ENCODE measurements around the gene UBE2D4. TPM values are rescaled to one million over a fixed set of nuclear protein-coding genes. Genes with fewer than 3 reads are reported as not detected.

The UBE2D4 gene
- total RNA-seq, 2 experiments from 2014 or later: 7.8 to 8.0 TPM

DNA sequence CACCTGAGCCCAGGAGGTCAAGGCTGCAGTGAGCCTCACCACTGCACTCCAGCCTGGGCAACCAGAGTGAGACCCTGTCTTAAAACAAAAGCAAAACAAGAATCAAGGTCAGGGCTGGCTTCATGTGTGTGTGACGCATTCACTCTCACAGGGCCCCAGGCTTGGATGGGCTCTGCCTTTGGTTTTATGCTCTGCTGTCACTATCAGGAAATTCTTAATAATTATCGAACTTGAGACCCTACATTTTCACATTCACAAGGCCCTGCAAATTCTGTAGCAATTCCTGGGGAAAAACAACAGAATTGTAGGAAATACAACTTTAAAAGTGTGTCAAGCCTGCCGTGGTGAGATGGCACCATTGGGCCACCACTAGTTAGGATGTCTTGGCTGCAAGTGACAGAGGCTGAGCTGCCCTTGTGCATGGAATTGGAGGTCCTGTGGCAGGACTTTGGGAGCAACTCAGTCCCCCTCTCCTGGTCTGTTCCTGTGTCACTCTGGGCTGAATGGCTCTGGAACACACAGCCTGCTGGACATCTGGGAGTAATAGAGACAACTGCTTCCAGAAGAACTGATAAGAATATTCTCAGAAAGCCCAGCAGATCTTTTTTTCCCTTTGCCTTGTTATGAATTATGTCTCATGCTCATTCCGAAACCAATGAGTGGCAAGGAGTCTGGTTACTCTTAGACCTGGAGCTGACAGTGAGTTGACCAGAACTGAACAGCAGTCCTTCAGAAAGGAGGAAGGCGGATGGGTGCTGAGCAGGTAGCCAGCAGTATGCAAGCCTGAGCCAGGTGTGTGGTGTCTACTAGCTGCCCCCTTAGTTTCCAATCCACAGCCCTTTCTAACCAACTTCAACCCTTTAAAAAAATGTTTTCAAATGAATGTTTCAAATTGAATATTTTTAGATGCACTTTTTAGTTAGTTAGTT is 3.6 kb downstream of the UBE2D4 start:
- Mint-ChIP-seq H3K27ac (no peak overlapping the region), H3K4me1 (peaks cover 31% of the 10 kb centered on the region), H3K4me3 (no peak overlapping the region), H3K27me3 (no peaks in the 10 kb centered on the region), H3K9me3 (no peaks in the 10 kb centered on the region), H3K36me3 (ENCODE audit: low read depth) (peaks cover 3% of the 10 kb centered on the region)
- CTCF ChIA-PET: interaction anchor here (0.5 to 1.2 kb wide), 4 partner anchors 12 to 968 kb away, joined by 3 read pairs; no protein-coding TSS in a partner anchor
- POLR2A ChIA-PET: no interaction called here
- no peak for DNase-seq

DNA sequence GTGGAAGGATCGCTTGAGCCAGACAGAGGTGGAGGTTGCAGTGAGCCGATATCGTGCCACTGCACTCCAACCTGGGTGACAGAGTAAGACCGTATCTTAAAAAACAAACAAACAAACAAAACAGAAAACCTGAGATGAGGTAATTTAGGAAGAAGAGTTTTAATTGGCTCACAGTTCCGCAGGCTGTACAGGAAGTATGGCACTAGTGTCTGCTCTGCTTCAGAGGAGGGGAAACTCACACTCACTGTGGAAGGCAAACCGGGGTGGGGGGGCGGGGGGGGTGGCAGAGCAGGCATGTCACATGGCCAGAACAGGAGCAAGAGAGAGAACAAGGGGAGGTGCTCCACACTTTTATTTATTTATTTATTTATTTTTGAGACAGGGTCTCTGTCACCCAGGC is 5.1 kb downstream of the UBE2D4 start:
- peak; percentile 18 for DNase-seq
- no peak overlapping the region for H3K4me3 Mint-ChIP-seq
- H3K27me3 Mint-ChIP-seq: no peaks in the 10 kb centered on the region
- H3K27ac Mint-ChIP-seq: peak overlapping the region; percentile 72
- POLR2A ChIA-PET: no interaction called here
- H3K4me1 Mint-ChIP-seq: peaks cover 21% of the 10 kb centered on the region
- no peaks in the 10 kb centered on the region for H3K9me3 Mint-ChIP-seq
- peaks cover 3% of the 10 kb centered on the region for H3K36me3 Mint-ChIP-seq (ENCODE audit: low read depth)
- CTCF ChIA-PET: interaction anchor here (0.7 kb wide), 1 partner anchor 17 kb away, joined by 3 read pairs; no protein-coding TSS in a partner anchor

DNA sequence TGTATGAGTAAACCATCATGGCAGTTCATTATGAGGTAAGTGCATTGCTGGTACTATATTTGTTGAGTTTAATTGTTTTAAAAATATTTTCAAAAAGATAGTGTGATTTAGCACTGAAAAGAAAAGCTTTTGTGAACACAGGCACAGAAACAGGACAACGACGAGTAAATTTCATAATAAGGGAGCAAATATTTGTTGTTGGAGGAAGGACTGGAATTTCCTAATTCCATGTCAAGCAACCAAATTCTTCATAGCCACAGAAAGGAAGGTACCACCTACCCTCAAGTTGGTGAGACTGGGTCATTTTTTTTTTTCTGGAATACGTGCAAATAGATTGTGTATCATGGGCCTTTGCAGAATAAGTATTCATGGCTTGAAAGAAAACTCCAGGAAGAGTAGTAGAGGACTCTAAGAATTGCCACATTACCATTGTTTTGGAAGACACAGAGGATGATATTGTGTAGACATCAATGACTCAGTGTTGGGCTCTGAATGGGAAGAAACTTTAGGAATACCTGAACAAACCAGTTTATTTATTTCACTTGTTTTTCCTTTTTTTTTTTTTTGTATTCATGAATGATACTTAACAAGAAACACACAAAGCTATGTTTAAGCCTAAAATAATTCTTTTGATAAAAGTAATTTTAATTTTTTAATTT is 7.8 kb downstream of the UBE2D4 start:
- H3K27me3 Mint-ChIP-seq: no peaks in the 10 kb centered on the region
- no peak overlapping the region for H3K27ac Mint-ChIP-seq
- no peaks in the 10 kb centered on the region for H3K36me3 Mint-ChIP-seq (ENCODE audit: low read depth)
- ChIA-PET POLR2A (no interaction called here), CTCF (interaction anchor here (0.7 to 1.3 kb wide), 3 partner anchors 13 to 298 kb away, joined by 3 to 4 read pairs (median 3); no protein-coding TSS in a partner anchor)
- no peak for DNase-seq
- no peaks in the 10 kb centered on the region for H3K9me3 Mint-ChIP-seq
- H3K4me3 Mint-ChIP-seq: no peak overlapping the region
- peaks cover 4% of the 10 kb centered on the region for H3K4me1 Mint-ChIP-seq

DNA sequence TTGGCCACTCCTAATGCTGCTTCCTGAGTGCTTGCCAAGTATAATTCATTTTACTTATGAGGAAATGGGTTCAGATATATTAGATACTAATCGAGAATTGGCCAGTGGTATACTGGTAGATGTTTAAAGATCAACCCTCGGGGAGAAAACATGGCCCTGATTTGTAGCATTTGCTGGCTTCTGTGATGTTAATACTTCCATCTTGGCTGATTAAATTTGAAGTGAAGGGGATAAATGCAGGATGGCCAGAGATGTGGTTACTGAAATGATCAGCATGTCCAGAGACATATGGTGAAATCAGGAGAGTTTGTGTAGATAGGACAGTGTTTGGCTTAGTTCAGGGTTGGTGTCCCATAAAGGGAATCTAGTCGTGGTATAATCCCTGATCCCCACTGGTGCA is 11.2 kb downstream of the UBE2D4 start:
- no peak overlapping the region for H3K27ac Mint-ChIP-seq
- ChIA-PET POLR2A (no interaction called here), CTCF (interaction anchor here (0.9 kb wide), 1 partner anchor 1065 kb away, joined by 3 read pairs; no protein-coding TSS in a partner anchor)
- no peaks in the 10 kb centered on the region for H3K9me3 Mint-ChIP-seq
- no peaks in the 10 kb centered on the region for H3K27me3 Mint-ChIP-seq
- H3K4me3 Mint-ChIP-seq: no peak overlapping the region
- no peaks in the 10 kb centered on the region for H3K36me3 Mint-ChIP-seq (ENCODE audit: low read depth)
- no peak for DNase-seq
- no peaks in the 10 kb centered on the region for H3K4me1 Mint-ChIP-seq

DNA sequence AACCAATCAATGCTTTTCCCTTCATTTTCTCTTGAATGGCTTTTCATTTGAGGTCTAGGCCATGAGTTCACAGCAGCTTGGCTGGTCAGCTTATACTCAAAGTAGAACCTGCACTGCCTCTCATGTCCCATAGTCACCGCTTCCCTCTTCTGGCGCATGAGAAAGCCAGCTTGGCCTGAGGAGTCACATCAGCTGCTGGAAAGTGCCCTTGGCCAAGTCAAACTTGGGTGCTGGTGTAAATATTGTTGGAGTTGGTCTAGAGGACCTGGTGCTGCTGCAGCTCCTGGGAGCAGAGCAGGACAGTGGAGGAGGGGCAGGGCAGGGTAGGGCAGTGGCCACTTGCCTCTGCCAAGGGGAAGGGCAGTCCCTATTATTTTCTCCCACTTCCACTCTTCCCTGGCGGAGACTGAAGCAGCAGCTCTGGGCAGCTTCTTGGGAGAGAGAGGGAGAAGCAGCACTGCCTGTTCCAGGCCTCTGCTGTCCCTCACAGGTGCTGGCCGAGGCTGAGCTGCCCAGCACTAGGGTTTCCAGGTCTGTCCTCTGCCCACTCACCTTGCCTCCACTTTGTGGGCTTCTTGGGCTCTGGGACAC is 12.8 kb downstream of the UBE2D4 start:
- DNase-seq: no peak
- Mint-ChIP-seq H3K4me1 (no peaks in the 10 kb centered on the region), H3K27me3 (no peaks in the 10 kb centered on the region), H3K9me3 (no peaks in the 10 kb centered on the region), H3K27ac (no peak overlapping the region), H3K36me3 (ENCODE audit: low read depth) (no peaks in the 10 kb centered on the region), H3K4me3 (no peak overlapping the region)
- ChIA-PET CTCF (interaction anchor here (0.5 to 1.0 kb wide), 2 partner anchors 35 to 208 kb away, joined by 3 read pairs; no protein-coding TSS in a partner anchor), POLR2A (no interaction called here)

DNA sequence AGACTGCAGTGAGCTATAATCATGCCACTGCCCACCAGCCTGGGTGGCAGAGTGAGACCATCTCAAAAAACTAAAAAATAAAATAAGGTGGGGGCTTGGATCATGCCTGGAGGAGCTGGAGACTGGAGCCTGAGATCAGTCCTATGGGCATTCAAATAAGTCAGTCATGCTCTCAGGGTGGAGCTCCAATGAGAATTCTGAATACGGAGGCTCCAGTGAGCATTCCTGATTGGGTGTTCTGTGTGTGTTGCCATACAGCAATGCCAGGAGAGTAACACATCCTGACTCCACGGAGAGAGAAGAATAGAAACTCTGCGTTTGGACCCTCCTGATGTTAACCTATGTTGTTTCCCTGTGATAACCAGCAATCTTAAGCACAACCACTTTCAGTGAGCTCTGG is 16.0 kb downstream of the UBE2D4 start:
- H3K27ac Mint-ChIP-seq: no peak overlapping the region
- no peak for DNase-seq
- POLR2A ChIA-PET: no interaction called here
- H3K27me3 Mint-ChIP-seq: no peaks in the 10 kb centered on the region
- no peak overlapping the region for H3K4me3 Mint-ChIP-seq
- peaks cover 1% of the 10 kb centered on the region for H3K36me3 Mint-ChIP-seq (ENCODE audit: low read depth)
- H3K4me1 Mint-ChIP-seq: no peaks in the 10 kb centered on the region
- no peaks in the 10 kb centered on the region for H3K9me3 Mint-ChIP-seq
- CTCF ChIA-PET: no interaction called here

DNA sequence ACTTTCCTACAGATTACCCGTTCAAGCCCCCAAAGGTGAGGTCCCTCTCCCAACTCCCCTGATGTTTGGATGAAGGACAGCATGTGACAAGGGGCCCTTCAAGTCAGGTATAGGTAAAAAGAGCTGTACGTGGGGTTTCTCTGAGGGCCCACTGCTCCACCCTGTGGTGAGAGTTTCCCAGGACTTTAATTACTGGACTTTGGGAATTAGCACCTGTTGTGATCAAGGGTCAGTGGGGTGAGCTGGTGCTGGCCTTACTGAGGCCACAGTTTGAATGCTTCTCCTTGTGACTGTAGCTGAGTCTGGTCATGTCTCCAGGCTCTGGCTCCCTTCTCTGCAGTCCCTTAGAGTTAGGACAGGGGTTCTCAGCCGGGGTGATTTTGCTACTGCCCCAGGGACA is 16.8 kb downstream of the UBE2D4 start:
- Mint-ChIP-seq H3K36me3 (ENCODE audit: low read depth) (peaks cover 5% of the 10 kb centered on the region), H3K4me3 (no peak overlapping the region), H3K4me1 (no peaks in the 10 kb centered on the region), H3K27me3 (no peaks in the 10 kb centered on the region), H3K27ac (no peak overlapping the region), H3K9me3 (no peaks in the 10 kb centered on the region)
- ChIA-PET CTCF (no interaction called here), POLR2A (interaction anchor here (0.7 kb wide), 1 partner anchor 1998 kb away, joined by 3 read pairs; no protein-coding TSS in a partner anchor)
- no peak for DNase-seq

DNA sequence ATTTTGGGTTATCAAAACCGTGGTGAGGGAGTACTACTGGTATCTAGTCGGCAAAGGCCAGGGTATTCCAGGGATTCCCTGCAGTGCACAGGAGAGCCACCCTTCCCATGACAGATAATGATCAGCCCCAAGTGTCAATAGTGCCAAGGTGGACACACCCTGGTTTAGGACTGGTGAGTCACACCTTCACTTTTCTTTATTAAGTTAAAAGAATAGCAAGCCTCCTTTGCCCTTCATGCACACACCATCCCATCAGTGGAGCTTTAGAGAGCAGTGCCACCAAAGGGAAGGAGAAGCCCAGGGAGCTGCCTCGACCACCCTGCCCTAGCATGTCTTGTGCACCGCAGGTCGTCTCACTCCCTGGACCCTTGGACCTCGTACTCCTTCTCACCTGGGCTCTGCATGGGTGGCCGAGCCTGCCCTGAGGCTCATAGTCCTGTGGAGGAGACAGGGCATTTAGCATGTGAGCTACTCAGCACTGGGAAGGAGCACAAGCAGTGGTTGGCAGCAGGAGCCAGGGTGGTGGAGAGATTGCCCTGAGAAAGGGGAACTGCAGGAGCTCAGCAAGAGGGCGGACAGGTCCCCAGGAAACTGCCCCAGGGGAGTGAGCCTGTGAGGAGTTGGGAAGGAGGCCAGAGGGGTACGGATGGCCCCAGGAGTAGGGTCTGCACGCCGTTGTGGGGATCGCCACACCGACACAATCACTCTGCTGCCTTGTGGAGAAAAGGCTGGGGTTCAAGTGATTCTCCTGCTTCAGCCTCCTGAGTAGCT is 17.4 kb downstream of the UBE2D4 start:
- H3K9me3 Mint-ChIP-seq: no peaks in the 10 kb centered on the region
- ChIA-PET CTCF (interaction anchor here (1.2 kb wide), 1 partner anchor 8 kb away, joined by 9 read pairs; no protein-coding TSS in a partner anchor), POLR2A (interaction anchor here (0.7 kb wide), 1 partner anchor 1998 kb away, joined by 3 read pairs; no protein-coding TSS in a partner anchor)
- H3K27ac Mint-ChIP-seq: no peak overlapping the region
- no peak for DNase-seq
- no peak overlapping the region for H3K4me3 Mint-ChIP-seq
- no peaks in the 10 kb centered on the region for H3K4me1 Mint-ChIP-seq
- no peaks in the 10 kb centered on the region for H3K27me3 Mint-ChIP-seq
- peaks cover 8% of the 10 kb centered on the region for H3K36me3 Mint-ChIP-seq (ENCODE audit: low read depth)

DNA sequence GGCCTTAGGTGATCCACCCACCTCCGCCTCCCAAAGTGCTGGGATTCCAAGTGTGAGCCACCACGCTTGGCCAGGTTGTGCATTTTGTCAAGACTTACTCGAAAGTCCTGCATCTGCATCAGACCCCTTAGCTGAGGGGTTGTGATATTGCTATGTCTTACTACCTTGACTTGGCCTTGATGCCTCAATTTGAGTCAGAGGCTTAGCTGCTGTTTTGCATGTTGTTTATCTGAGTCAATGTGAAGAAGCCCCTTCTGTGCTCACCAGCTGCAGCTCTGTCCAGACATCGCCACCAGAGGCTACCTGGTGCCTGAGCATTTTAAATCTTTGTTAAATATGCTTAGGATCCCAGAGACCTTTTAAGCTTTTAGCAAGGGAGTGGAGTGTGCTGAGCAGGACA is 18.1 kb downstream of the UBE2D4 start:
- Mint-ChIP-seq H3K27ac (no peak overlapping the region), H3K27me3 (no peaks in the 10 kb centered on the region), H3K4me3 (no peak overlapping the region), H3K9me3 (no peaks in the 10 kb centered on the region), H3K36me3 (ENCODE audit: low read depth) (peaks cover 8% of the 10 kb centered on the region), H3K4me1 (no peaks in the 10 kb centered on the region)
- ChIA-PET CTCF (interaction anchor here (1.2 kb wide), 1 partner anchor 9 kb away, joined by 9 read pairs; no protein-coding TSS in a partner anchor), POLR2A (no interaction called here)
- DNase-seq: no peak

DNA sequence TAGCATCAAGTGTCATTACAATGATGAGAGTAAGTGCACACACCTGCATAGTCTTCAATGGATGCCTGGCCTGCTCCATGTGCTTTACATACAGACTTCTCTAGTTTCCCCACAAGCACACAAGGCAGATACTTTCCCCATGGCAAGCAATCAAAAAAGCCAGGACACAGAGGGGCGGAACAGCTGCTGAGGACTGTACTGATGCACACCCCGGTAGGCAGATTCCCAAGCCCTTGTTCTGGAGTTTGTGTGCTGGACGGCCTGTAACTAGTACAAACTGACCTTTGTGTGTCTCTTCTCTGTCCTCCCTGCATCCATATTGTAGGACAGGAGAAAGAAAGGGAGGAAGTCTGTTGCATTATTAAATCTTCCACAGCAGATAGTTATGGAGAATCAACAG is 25.8 kb downstream of the UBE2D4 start:
- ChIA-PET CTCF (interaction anchor here (0.6 kb wide), 1 partner anchor 69 kb away, joined by 3 read pairs; no protein-coding TSS in a partner anchor), POLR2A (no interaction called here)
- H3K36me3 Mint-ChIP-seq (ENCODE audit: low read depth): peaks cover 6% of the 10 kb centered on the region
- no peak overlapping the region for H3K4me3 Mint-ChIP-seq
- H3K27me3 Mint-ChIP-seq: no peaks in the 10 kb centered on the region
- no peak overlapping the region for H3K27ac Mint-ChIP-seq
- H3K9me3 Mint-ChIP-seq: no peaks in the 10 kb centered on the region
- no peak for DNase-seq
- peaks cover 10% of the 10 kb centered on the region for H3K4me1 Mint-ChIP-seq

DNA sequence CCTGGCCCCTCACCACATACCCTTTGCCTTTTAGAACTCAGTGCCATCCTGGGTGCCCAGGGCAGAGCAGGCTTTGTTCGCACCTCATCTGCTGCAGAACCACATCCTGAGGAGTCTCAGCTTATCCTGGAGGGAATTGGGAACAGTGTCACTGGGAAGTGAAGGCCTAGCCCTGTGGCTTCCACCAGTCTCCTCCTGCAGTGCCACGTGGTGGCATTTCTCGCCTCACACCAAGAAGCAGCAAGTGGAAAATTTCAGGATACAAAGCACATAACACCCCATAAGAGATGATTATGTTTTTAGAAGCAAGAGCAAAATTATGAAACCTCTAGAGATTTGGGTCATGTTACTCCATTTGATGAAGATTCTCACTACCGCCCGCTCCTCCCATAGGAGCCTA is 26.8 kb downstream of the UBE2D4 start:
- Mint-ChIP-seq H3K9me3 (no peaks in the 10 kb centered on the region), H3K4me1 (peaks cover 10% of the 10 kb centered on the region), H3K27me3 (no peaks in the 10 kb centered on the region), H3K36me3 (ENCODE audit: low read depth) (peaks cover 2% of the 10 kb centered on the region), H3K27ac (no peak overlapping the region), H3K4me3 (no peak overlapping the region)
- no peak for DNase-seq
- ChIA-PET CTCF (no interaction called here), POLR2A (no interaction called here)

DNA sequence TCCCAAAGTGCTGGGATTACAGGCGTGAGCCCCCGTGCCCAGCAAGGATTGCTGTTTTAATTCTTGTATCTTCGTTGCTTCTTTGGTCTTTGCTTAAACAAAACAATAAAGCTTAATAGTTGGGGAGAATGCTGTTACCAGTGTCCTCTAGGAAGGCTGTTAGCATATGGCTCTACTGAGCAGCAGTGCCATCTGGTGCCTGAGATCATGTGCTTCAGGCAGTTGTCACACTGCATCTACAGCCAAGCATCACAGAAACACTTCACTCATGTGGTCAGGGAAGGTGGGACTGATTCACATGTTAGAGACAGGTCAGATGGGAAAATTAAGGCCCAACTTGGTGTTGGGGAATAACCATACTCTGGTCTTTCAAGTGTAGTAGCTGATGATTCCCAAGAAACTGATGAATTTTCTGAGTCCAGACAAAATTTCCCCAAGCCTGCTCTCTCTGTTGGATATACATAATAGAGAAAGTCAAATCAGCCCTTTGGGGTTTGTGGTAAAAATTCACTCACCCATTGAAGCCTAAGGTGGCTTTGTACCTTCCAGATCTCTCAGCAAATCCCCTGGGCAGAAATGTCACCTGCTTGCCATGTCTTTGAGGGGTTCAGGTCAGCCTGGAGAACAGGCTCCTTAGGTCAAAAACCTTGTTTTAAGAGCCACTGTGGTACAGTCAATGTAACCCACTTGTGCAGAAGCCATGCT is 28.4 kb downstream of the UBE2D4 start:
- Mint-ChIP-seq H3K27ac (no peak overlapping the region), H3K27me3 (no peaks in the 10 kb centered on the region), H3K9me3 (no peaks in the 10 kb centered on the region), H3K4me1 (peaks cover 10% of the 10 kb centered on the region), H3K36me3 (ENCODE audit: low read depth) (no peaks in the 10 kb centered on the region), H3K4me3 (no peak overlapping the region)
- ChIA-PET POLR2A (no interaction called here), CTCF (no interaction called here)
- peak; percentile 43 for DNase-seq

Measured in activated CD4-positive, alpha-beta T cell treated with anti-CD3 and anti-CD28 coated beads, Interleukin-2, amount 10 ng/mL, durations not matched to agents 7 days and 5 days (primary cell).